HEK293 (cell line): ENCODE results near the gene NDUFAF5.

Experiments used
- CTCF ChIA-PET: fragments of 350-600 bp; formaldehyde crosslinking; extraction: SDS; loops from one replicate; lab custom pipeline; 2021; ENCODE audit warnings: antibody characterized with exemption; lab: Yijun Ruan, JAX
- POLR2A ChIA-PET: fragments of 300-600 bp; formaldehyde crosslinking; extraction: SDS; loops from one replicate; lab custom pipeline; 2020; ENCODE audit warnings: antibody characterized with exemption, inconsistent platforms; lab: Yijun Ruan, JAX
- H3K27ac ChIP-seq: fragments of 200-500 bp; sonication (Bioruptor generic); 2 replicates; pipeline ENCODE4 v1.5.1; 2014; ENCODE audit warnings: low read depth, low read length, control low read depth, inconsistent platforms; ENCODE audit errors: extremely low read depth
- H3K36me3 ChIP-seq, 2 experiments: fragments of 200-500 bp in 1 of 2; sonication (Bioruptor generic) in 1 of 2; 1 replicate in 1 of 2; 2 replicates in 1 of 2; pipeline ENCODE4 v1.5.1; 2014 to 2017; ENCODE audit warnings: inconsistent platforms in 2 of 2, low read length in 2 of 2; ENCODE audit not compliant: control insufficient read depth in 2 of 2, insufficient read depth in 1 of 2
- H3K4me1 ChIP-seq: fragments of 200-500 bp; sonication (Bioruptor generic); 2 replicates; pipeline ENCODE4 v1.5.1; 2014; ENCODE audit warnings: mild to moderate bottlenecking, low read length, inconsistent platforms; ENCODE audit not compliant: control insufficient read depth, insufficient read depth
- H3K4me3 ChIP-seq: 2 replicates; pipeline ENCODE4 v1.5.1; 2011; ENCODE audit warnings: low read depth, mild to moderate bottlenecking, control low read depth, low read length, moderate library complexity
- H3K9me3 ChIP-seq: fragments of 200-500 bp; sonication (Bioruptor generic); 2 replicates; pipeline ENCODE4 v1.5.1; 2014; ENCODE audit warnings: low read depth, low read length, inconsistent platforms; ENCODE audit not compliant: control insufficient read depth, insufficient read depth
- FEZF1 ChIP-seq: fragments of 450-650 bp; formaldehyde crosslinking; IDR thresholded peaks from 2 replicates; pipeline ENCODE4 v1.5.1; 2016; ENCODE audit warnings: missing biosample characterization, missing genetic modification characterization
- GFI1B ChIP-seq: fragments of 450-650 bp; formaldehyde crosslinking; IDR thresholded peaks from 2 replicates; pipeline ENCODE4 v1.5.1; 2016; ENCODE audit warnings: missing biosample characterization, missing genetic modification characterization
- MEIS1 ChIP-seq: sonication (generic); formaldehyde crosslinking; IDR thresholded peaks from 2 replicates; pipeline ENCODE4 v1.8.1; 2022; ENCODE audit warnings: missing genetic modification reagents, mild to moderate bottlenecking, borderline replicate concordance
- PRDM4 ChIP-seq: fragments of 450-650 bp; formaldehyde crosslinking; IDR thresholded peaks from 2 replicates; pipeline ENCODE4 v1.5.1; 2017; ENCODE audit warnings: missing biosample characterization, missing genetic modification characterization
- SCRT1 ChIP-seq: fragments of 450-650 bp; formaldehyde crosslinking; IDR thresholded peaks from 2 replicates; pipeline ENCODE4 v1.5.1; 2016; ENCODE audit warnings: missing biosample characterization, missing genetic modification characterization, borderline replicate concordance
- SP3 ChIP-seq: fragments of 450-650 bp; formaldehyde crosslinking; IDR thresholded peaks from 2 replicates; pipeline ENCODE4 v1.5.1; 2016; ENCODE audit warnings: missing biosample characterization, missing genetic modification characterization
- TCF7L2 ChIP-seq: IDR thresholded peaks from 2 replicates; pipeline ENCODE4 v1.6.1; 2011; ENCODE audit warnings: low read depth, mild to moderate bottlenecking, inconsistent platforms, low read length, moderate library complexity, borderline replicate concordance
- ZNF10 ChIP-seq: fragments of 450-650 bp; formaldehyde crosslinking; IDR thresholded peaks from 2 replicates; pipeline ENCODE4 v1.5.1; 2017; ENCODE audit warnings: missing biosample characterization, missing genetic modification characterization
- ZNF114 ChIP-seq: fragments of 450-650 bp; formaldehyde crosslinking; IDR thresholded peaks from 2 replicates; pipeline ENCODE4 v1.5.0; 2017; ENCODE audit warnings: missing biosample characterization, missing genetic modification characterization
- ZNF19 ChIP-seq: fragments of 450-650 bp; formaldehyde crosslinking; IDR thresholded peaks from 2 replicates; pipeline ENCODE4; 2016; ENCODE audit warnings: missing biosample characterization, missing genetic modification characterization, low read depth
- ZNF2 ChIP-seq: fragments of 450-650 bp; formaldehyde crosslinking; IDR thresholded peaks from 2 replicates; pipeline ENCODE4 v1.5.1; 2016; ENCODE audit warnings: missing biosample characterization, missing genetic modification characterization
- ZNF311 ChIP-seq: fragments of 450-650 bp; formaldehyde crosslinking; IDR thresholded peaks from 2 replicates; pipeline ENCODE4 v1.5.1; 2017; ENCODE audit warnings: missing biosample characterization, missing genetic modification characterization, borderline replicate concordance
- ZNF335 ChIP-seq: fragments of 450-650 bp; formaldehyde crosslinking; conservative IDR thresholded peaks from 2 replicates; pipeline ENCODE4 v1.5.1; 2016; ENCODE audit warnings: missing biosample characterization, missing genetic modification characterization
- ZNF37A ChIP-seq: fragments of 450-650 bp; IDR thresholded peaks from 2 replicates; pipeline ENCODE4 v1.5.1; 2018; ENCODE audit warnings: missing biosample characterization, missing genetic modification characterization
- ZNF501 ChIP-seq: fragments of 450-650 bp; formaldehyde crosslinking; IDR thresholded peaks from 2 replicates; pipeline ENCODE4 v1.5.1; 2016; ENCODE audit warnings: missing biosample characterization, missing genetic modification characterization
- ZNF513 ChIP-seq: fragments of 450-650 bp; IDR thresholded peaks from 2 replicates; pipeline ENCODE4 v1.5.1; 2018; ENCODE audit warnings: missing biosample characterization, missing genetic modification characterization
- ZNF521 ChIP-seq: fragments of 450-650 bp; formaldehyde crosslinking; IDR thresholded peaks from 2 replicates; pipeline ENCODE4 v1.5.1; 2017; ENCODE audit warnings: missing biosample characterization, mild to moderate bottlenecking, missing genetic modification characterization
- ZNF639 ChIP-seq: fragments of 450-650 bp; formaldehyde crosslinking; IDR thresholded peaks from 2 replicates; pipeline ENCODE4 v1.5.1; 2016; ENCODE audit warnings: missing biosample characterization, missing genetic modification characterization
- ZNF776 ChIP-seq: fragments of 450-650 bp; formaldehyde crosslinking; IDR thresholded peaks from 2 replicates; pipeline ENCODE4 v1.5.0; 2017; ENCODE audit warnings: missing biosample characterization, missing genetic modification characterization, borderline replicate concordance
- ZNF785 ChIP-seq: fragments of 450-650 bp; formaldehyde crosslinking; IDR thresholded peaks from 2 replicates; pipeline ENCODE4 v1.5.1; 2016; ENCODE audit warnings: missing biosample characterization, missing genetic modification characterization

The NDUFAF5 gene

GRCh38 chr20:13865156-13865555 is 80.3 kb downstream of the NDUFAF5 start:
- H3K4me3 ChIP-seq: no peak overlapping the region
- no peaks in the 10 kb centered on the region for H3K9me3 ChIP-seq
- H3K4me1 ChIP-seq: no peaks in the 10 kb centered on the region
- TF ChIP-seq GFI1B (no peak), ZNF501 (tag by site-specific recombination) (no peak), ZNF311 (no peak), SCRT1 (tag by site-specific recombination) (no peak), ZNF2 (tag by site-specific recombination) (no peak), MEIS1 (CRISPR knock-in tag) (no peak)
- POLR2A ChIA-PET: no interaction called here
- H3K36me3 ChIP-seq: no peaks in the 10 kb centered on the region
- H3K27ac ChIP-seq: no peak overlapping the region
- CTCF ChIA-PET: no interaction called here

- H3K4me1 ChIP-seq: no peaks in the 10 kb centered on the region
- no peak overlapping the region for H3K27ac ChIP-seq
- CTCF ChIA-PET: no interaction called here
Measured at GRCh38 chr20:13865791-13866351, 81.0 kb downstream of the NDUFAF5 start.

GRCh38 chr20:13868331-13868730 is 83.5 kb downstream of the NDUFAF5 start:
- Histone ChIP-seq H3K9me3 (no peaks in the 10 kb centered on the region), H3K4me3 (no peak overlapping the region), H3K27ac (no peak overlapping the region), H3K4me1 (no peaks in the 10 kb centered on the region), H3K36me3 (no peaks in the 10 kb centered on the region)
- CTCF ChIA-PET: no interaction called here
- POLR2A ChIA-PET: no interaction called here
- TF ChIP-seq ZNF776 (tag by site-specific recombination) (no peak), ZNF19 (tag by site-specific recombination) (no peak), ZNF37A (tag by site-specific recombination) (no peak), ZNF639 (tag by site-specific recombination) (no peak), SP3 (tag by site-specific recombination) (no peak), ZNF785 (tag by site-specific recombination) (no peak), ZNF10 (tag by site-specific recombination) (no peak), TCF7L2 (no peak), FEZF1 (tag by site-specific recombination) (no peak)

More at GRCh38 chr20:13865791-13866351, 81.0 kb downstream of the NDUFAF5 start:
- Histone ChIP-seq H3K9me3 (no peaks in the 10 kb centered on the region), H3K36me3 (no peaks in the 10 kb centered on the region), H3K4me3 (no peak overlapping the region)
- TF ChIP-seq ZNF521 (tag by site-specific recombination) (no peak), FEZF1 (tag by site-specific recombination) (no peak), ZNF513 (tag by site-specific recombination) (no peak), ZNF114 (tag by site-specific recombination) (no peak), ZNF335 (tag by site-specific recombination) (no peak), SCRT1 (tag by site-specific recombination) (no peak), PRDM4 (no peak)
- POLR2A ChIA-PET: no interaction called here
